Body of pancreas (tissue), 4 donors: Measurements from ENCODE around the gene IPO4.

Experiments
- POLR2A ChIP-seq, 3 donors: fragments of 450-650 bp; IDR thresholded peaks; one replicate each; pipeline ENCODE4 v1.6.1; 2016; ENCODE audit warnings: antibody characterized with exemption in 3 of 3, mild to moderate bottlenecking in 2 of 3
- TF ChIP-seq, protein P1 (sequence below), 7 experiments: fragments of 450-650 bp in 4 of 7; fragments of 200-600 bp in 3 of 7; sonication (generic) in 3 of 7; IDR thresholded peaks; one replicate each; pipeline ENCODE4 v1.5.1; 2016 to 2019; ENCODE audit warnings: antibody characterized with exemption in 7 of 7

DNA sequence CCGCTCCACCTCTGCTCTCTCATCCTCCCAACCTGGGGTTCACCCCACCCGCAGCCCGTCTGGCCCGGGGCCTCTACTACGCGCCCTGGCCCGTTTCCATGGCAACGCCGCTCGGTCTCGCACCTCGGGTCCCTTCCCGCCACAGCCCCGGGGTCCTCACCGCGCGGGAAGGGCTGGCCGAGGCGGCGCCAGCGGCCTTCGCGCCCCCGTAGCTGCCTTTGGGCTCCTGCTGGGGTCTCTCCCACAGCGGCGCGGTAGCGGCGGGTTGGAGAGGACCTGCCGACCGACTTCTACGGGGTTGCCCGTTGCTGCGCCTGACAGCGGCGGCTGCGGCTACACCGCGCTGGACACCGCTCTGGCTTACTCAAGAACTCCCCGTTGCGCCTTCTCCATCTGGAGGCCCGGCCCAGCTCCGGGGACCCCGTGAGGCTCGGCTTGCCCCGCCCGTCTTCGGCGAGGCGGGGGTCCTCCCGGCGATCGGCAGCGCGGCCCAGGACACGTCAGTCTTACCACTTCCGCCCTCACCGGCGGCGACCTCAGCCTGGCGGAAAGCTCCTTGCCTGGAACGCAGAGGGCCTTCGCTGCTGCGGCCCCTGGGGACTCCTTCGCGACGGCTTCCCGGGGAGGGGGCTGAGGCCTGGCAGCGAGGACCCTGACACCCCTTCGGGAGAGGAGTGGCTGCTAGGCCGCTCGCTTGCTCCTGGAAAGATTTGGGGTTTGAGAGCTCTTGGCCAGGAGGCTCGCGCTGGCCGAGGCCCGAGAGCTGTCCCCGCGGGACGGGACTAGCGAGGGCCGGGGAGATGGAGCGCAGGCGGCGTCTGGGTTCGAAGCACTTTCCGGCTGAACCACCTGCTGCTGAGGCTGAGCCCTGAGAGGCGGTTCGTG lies 6.8 kb upstream of the IPO4 start, which contains the start of gene TM9SF1:
- TF ChIP-seq, protein P1, sequence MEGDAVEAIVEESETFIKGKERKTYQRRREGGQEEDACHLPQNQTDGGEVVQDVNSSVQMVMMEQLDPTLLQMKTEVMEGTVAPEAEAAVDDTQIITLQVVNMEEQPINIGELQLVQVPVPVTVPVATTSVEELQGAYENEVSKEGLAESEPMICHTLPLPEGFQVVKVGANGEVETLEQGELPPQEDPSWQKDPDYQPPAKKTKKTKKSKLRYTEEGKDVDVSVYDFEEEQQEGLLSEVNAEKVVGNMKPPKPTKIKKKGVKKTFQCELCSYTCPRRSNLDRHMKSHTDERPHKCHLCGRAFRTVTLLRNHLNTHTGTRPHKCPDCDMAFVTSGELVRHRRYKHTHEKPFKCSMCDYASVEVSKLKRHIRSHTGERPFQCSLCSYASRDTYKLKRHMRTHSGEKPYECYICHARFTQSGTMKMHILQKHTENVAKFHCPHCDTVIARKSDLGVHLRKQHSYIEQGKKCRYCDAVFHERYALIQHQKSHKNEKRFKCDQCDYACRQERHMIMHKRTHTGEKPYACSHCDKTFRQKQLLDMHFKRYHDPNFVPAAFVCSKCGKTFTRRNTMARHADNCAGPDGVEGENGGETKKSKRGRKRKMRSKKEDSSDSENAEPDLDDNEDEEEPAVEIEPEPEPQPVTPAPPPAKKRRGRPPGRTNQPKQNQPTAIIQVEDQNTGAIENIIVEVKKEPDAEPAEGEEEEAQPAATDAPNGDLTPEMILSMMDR (IDR thresholded peaks at IDR 0.05), result peak in 2 of 7 experiments; percentile 3 to 6
- TF ChIP-seq POLR2A (IDR thresholded peaks at IDR 0.05), result peak; percentile 79 to 88 (median 87)
